OCI-LY7 (cell line): ENCODE data around the gene ZCCHC18.
"Not testable (repeated sequence)": the region's sequence is repeated elsewhere in the genome, so short reads cannot be mapped to it uniquely, and the experiment has no call there.

ENCODE experiments used
- EZH2phosphoT487 ChIP-seq: fragments of 200-600 bp; sonication (generic); IDR thresholded peaks from 2 replicates; pipeline ENCODE4 v1.6.1; 2018; ENCODE audit warnings: low read depth, borderline replicate concordance, mild to moderate bottlenecking, mixed run types, antibody characterized with exemption, low read length, moderate library complexity, mixed read lengths
- TF ChIP-seq, protein P1 (sequence below): fragments of 200-600 bp; sonication (generic); conservative IDR thresholded peaks from 2 replicates; pipeline ENCODE4 v1.5.1; 2014; ENCODE audit warnings: mild to moderate bottlenecking, antibody characterized with exemption, low read length, moderate library complexity, mixed read lengths

GRCh38 chrX:104062636-104063035 is 49.7 kb upstream of the ZCCHC18 start:
- TF ChIP-seq, protein P1, sequence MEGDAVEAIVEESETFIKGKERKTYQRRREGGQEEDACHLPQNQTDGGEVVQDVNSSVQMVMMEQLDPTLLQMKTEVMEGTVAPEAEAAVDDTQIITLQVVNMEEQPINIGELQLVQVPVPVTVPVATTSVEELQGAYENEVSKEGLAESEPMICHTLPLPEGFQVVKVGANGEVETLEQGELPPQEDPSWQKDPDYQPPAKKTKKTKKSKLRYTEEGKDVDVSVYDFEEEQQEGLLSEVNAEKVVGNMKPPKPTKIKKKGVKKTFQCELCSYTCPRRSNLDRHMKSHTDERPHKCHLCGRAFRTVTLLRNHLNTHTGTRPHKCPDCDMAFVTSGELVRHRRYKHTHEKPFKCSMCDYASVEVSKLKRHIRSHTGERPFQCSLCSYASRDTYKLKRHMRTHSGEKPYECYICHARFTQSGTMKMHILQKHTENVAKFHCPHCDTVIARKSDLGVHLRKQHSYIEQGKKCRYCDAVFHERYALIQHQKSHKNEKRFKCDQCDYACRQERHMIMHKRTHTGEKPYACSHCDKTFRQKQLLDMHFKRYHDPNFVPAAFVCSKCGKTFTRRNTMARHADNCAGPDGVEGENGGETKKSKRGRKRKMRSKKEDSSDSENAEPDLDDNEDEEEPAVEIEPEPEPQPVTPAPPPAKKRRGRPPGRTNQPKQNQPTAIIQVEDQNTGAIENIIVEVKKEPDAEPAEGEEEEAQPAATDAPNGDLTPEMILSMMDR = not testable (repeated sequence)
- TF ChIP-seq EZH2phosphoT487 = not testable (repeated sequence)
